Calu3 (cell line): Measurements from ENCODE around the gene TBC1D10A. TPM values are rescaled to one million over a fixed set of nuclear protein-coding genes. Genes with fewer than 3 reads are reported as not detected.

ENCODE experiments used
- BruUV-seq: library from RNA; stranded (reverse); fragments of 400-500 nt; replicated peaks from 2 replicates; lab custom pipeline; 2021; lab: Mats Ljungman, UMichigan
- CTCF ChIA-PET: fragments of 300-600 bp; sonication (Branson Sonifier 250); formaldehyde crosslinking; loops from one replicate; lab custom pipeline; 2022; ENCODE audit warnings: antibody characterized with exemption; lab: Charles Lee
- DNase-seq: peaks from one replicate; pipeline ENCODE4 v3.0.0; 2022
- H3K27ac Mint-ChIP-seq: one replicate; pipeline ENCODE4 v1.8.0; 2022; ENCODE audit warnings: mixed read lengths; ENCODE audit not compliant: unreplicated experiment
- H3K27me3 Mint-ChIP-seq: one replicate; pipeline ENCODE4 v1.8.0; 2022; ENCODE audit warnings: mixed read lengths; ENCODE audit not compliant: unreplicated experiment
- H3K36me3 Mint-ChIP-seq: one replicate; pipeline ENCODE4 v1.8.0; 2022; ENCODE audit warnings: mild to moderate bottlenecking, moderate library complexity, mixed read lengths; ENCODE audit not compliant: insufficient read depth, unreplicated experiment
- H3K4me1 Mint-ChIP-seq: one replicate; pipeline ENCODE4 v1.8.0; 2022; ENCODE audit warnings: mild to moderate bottlenecking, low read depth, mixed read lengths; ENCODE audit not compliant: unreplicated experiment
- H3K4me3 Mint-ChIP-seq: one replicate; pipeline ENCODE4 v1.8.0; 2022; ENCODE audit warnings: mild to moderate bottlenecking, low read depth, moderate library complexity, mixed read lengths; ENCODE audit not compliant: unreplicated experiment
- H3K9me3 Mint-ChIP-seq: one replicate; pipeline ENCODE4 v1.8.0; 2022; ENCODE audit warnings: low read depth, mixed read lengths; ENCODE audit not compliant: unreplicated experiment
- CTCF ChIP-seq: fragments of 200-600 bp; IDR thresholded peaks from one replicate; pipeline ENCODE4 v1.8.0; 2022; ENCODE audit warnings: antibody characterized with exemption; ENCODE audit not compliant: unreplicated experiment
- intact Hi-C: fragments of 100-400 bp; cut with micrococcal nuclease; formaldehyde crosslinking; loops from one replicate; pipeline ENCODE4 v1.10.0; 2022; ENCODE audit not compliant: unreplicated experiment
- total RNA-seq: library from RNA; stranded (reverse); gene quantifications from 2 replicates; pipeline ENCODE4 v1.2.3, GENCODE V29; 2022

TBC1D10A gene
- total RNA-seq, 1 experiment from 2014 or later: 24.5 TPM

DNA sequence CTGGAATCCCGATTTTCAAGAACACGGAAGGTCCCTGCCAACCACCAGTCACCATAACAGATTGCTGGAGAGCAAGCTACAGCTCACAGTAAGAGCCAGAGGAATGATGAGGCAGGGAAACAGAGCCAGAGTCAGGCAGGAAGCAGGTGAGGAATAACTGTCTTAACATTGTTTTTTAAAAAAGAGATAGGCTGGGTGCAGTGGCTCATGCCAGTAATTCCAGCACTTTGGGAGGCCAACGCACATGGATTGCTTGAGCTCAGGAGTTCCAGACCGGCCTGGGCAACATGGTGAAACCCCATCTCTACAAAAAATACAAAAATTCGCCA is 24.0 kb downstream of the TBC1D10A start:
- DNase-seq: no peak
- Mint-ChIP-seq H3K27me3 (no peaks in the 10 kb centered on the region), H3K27ac (peak overlapping the region; percentile 81), H3K4me3 (peak overlapping the region; percentile 37), H3K9me3 (no peaks in the 10 kb centered on the region), H3K4me1 (peaks cover 85% of the 10 kb centered on the region), H3K36me3 (peaks cover 41% of the 10 kb centered on the region)
- no peak for TF ChIP-seq CTCF
- BruUV-seq: no TSS peak
- CTCF ChIA-PET: interaction anchor here (1.3 to 1.9 kb wide), 2 partner anchors 15 to 45 kb away, joined by 3 to 7 read pairs; no protein-coding TSS in a partner anchor
- intact Hi-C loops: no loop called here

DNA sequence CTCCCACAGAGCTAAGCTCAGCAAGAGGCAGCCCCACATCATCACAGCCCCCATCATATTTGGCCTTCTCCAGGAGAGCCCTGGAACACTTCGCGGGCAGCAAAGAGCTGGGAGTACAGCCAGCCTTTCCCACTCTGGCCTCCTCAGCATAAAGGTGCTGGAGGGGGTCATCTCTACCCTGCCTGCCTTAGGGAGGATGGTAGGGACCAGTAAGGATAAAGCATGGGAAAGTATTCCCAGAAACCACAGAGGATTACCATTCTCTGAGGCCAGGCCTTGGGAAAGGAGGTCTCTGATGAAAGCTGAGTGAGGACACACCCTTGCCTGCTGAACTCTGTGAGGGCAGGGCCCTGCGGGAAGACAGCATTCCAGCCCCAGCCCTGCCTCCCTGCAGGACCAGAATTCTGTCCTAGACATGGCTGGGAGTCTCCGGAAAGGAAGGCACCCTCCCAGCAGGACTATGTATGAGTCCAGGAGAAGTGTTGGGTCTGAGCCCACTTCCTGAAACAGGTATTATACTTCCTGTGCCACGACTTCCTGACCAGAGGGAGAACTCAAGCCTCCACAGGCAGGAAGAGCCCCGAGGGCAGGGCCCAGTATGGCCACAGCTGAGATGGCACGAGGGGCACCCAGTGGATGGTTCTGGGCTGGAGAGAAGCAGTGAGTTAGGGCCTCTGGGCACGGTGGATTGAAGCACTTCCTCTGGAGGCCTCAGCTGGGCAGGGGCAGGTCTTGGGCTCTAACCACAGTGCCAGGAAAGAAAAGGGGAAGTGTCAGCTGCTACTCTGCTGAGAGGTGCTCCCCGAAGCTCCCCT is 24.5 kb downstream of the TBC1D10A start:
- H3K9me3 Mint-ChIP-seq: no peaks in the 10 kb centered on the region
- intact Hi-C loops: no loop called here
- H3K36me3 Mint-ChIP-seq: peaks cover 47% of the 10 kb centered on the region
- H3K4me1 Mint-ChIP-seq: peaks cover 85% of the 10 kb centered on the region
- no peaks in the 10 kb centered on the region for H3K27me3 Mint-ChIP-seq
- peak overlapping the region; percentile 81 for H3K27ac Mint-ChIP-seq
- peak overlapping the region; percentile 37 for H3K4me3 Mint-ChIP-seq
- TF ChIP-seq CTCF: no peak
- CTCF ChIA-PET: interaction anchor here (1.3 to 1.9 kb wide), 2 partner anchors 14 to 45 kb away, joined by 3 to 7 read pairs; no protein-coding TSS in a partner anchor
- DNase-seq: peak; percentile 59
- no TSS peak for BruUV-seq

DNA sequence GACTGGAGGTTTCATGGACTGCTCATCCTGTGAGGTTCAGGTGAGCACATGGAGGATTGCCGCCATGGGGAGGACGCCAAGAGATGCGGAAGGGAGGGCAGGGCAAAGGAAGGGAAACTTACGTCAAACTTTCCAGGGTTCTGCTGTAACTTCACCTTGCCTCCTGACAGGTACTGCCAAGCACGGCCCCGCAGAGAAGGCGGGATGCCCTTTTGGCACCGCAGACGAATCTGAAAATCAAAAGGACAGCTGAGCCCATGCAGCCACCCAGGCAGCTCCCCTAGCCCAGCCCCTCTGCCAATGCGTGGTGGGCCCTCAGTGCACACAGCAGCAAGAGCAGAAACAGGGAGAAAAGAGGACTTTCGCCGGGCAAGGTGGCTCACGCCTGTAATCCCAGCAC is 27.4 kb downstream of the TBC1D10A start:
- Mint-ChIP-seq H3K9me3 (no peaks in the 10 kb centered on the region), H3K27ac (peak overlapping the region; percentile 36), H3K4me1 (peaks cover 56% of the 10 kb centered on the region), H3K36me3 (peaks cover 55% of the 10 kb centered on the region), H3K4me3 (no peak overlapping the region), H3K27me3 (no peaks in the 10 kb centered on the region)
- CTCF ChIA-PET: interaction anchor here (1.7 to 2.3 kb wide), 2 partner anchors 10 to 88 kb away, joined by 6 to 45 read pairs; partner anchors contain the start of genes CASTOR1 and RNF215
- BruUV-seq: no TSS peak
- DNase-seq: no peak
- TF ChIP-seq CTCF: no peak
- intact Hi-C loops: no loop called here

GRCh38 chr22:30297991-30298701 is 28.6 kb downstream of the TBC1D10A start:
- CTCF ChIA-PET: interaction anchor here (0.6 to 2.3 kb wide), 12 partner anchors 9 to 146 kb away, joined by 3 to 45 read pairs (median 4); partner anchors contain the start of genes CASTOR1, CCDC157, RNF215 and SF3A1
- Mint-ChIP-seq H3K27me3 (no peaks in the 10 kb centered on the region), H3K36me3 (peaks cover 59% of the 10 kb centered on the region), H3K4me1 (peaks cover 45% of the 10 kb centered on the region), H3K4me3 (peak overlapping the region; percentile 31), H3K9me3 (no peaks in the 10 kb centered on the region), H3K27ac (peak overlapping the region; percentile 36)
- no TSS peak for BruUV-seq
- peak; percentile 81 for DNase-seq
- intact Hi-C loops: no loop called here
- TF ChIP-seq CTCF: no peak
